HepG2 (cell line): ENCODE measurements around the gene ENC1. TPM values are rescaled to one million over a fixed set of nuclear protein-coding genes. Genes with fewer than 3 reads are reported as not detected.

Experiments used
- ATAC-seq: fragments of 200-7000 bp; cut with Tn5 transposase; 3 replicates; pipeline ENCODE4 v1.9.1; 2020; ENCODE audit warnings: mild to moderate bottlenecking, moderate library complexity
- BruUV-seq: library from RNA; stranded (reverse); fragments of 400-500 nt; replicated peaks from 2 replicates; lab custom pipeline; 2021; lab: Mats Ljungman, UMichigan
- CTCF ChIA-PET: fragments of 300-600 bp; formaldehyde crosslinking; extraction: SDS; loops from one replicate; lab custom pipeline; 2021; ENCODE audit warnings: low total read pairs, inconsistent platforms, low intra/inter-chr PET ratio; lab: Yijun Ruan, JAX
- POLR2A ChIA-PET: fragments of 350-600 bp; sonication (Branson Sonifier 250); formaldehyde crosslinking; loops from one replicate; lab custom pipeline; 2020; ENCODE audit warnings: antibody characterized with exemption, inconsistent platforms; lab: Yijun Ruan, JAX
- DNase-seq: peaks from one replicate; pipeline ENCODE4 v3.0.0-alpha.2; 2015; ENCODE audit warnings: low spot score
- FAIRE-seq: peaks from 3 replicates; lab custom pipeline; 2011; peaks lifted over from hg19 to GRCh38; lab: Jason Lieb, UNC
- H2AFZ ChIP-seq: one replicate; pipeline ENCODE4 v1.6.1; 2011; ENCODE audit warnings: low read length, inconsistent platforms
- H3K27ac ChIP-seq: fragments of 300-600 bp; 3 replicates; pipeline ENCODE4 v1.8.0; 2011; ENCODE audit warnings: mixed run types, mild to moderate bottlenecking, mixed read lengths, low read length, inconsistent platforms; ENCODE audit not compliant: insufficient read depth; ENCODE audit errors: extremely low read length
- H3K27me3 ChIP-seq, 2 experiments: fragments of 200-600 bp in 1 of 2; 2 replicates in 1 of 2; 3 replicates in 1 of 2; pipeline versions ENCODE4 v1.6.0 to v1.8.0; 2011; ENCODE audit warnings: low read length in 2 of 2, mild to moderate bottlenecking in 2 of 2, moderate library complexity in 2 of 2, inconsistent platforms in 1 of 2; ENCODE audit not compliant: insufficient read depth in 2 of 2, control insufficient read depth in 1 of 2
- H3K36me3 ChIP-seq, 2 experiments: fragments of 200-600 bp in 1 of 2; replicated peaks in 1 of 2; 2 replicates in 1 of 2; 3 replicates in 1 of 2; pipeline versions ENCODE4 v1.5.1 to v1.8.0; 2011; ENCODE audit warnings: low read length in 2 of 2, inconsistent platforms in 1 of 2; ENCODE audit not compliant: insufficient read depth in 2 of 2, control insufficient read depth in 1 of 2
- H3K4me1 ChIP-seq: 2 replicates; pipeline ENCODE4 v1.5.1; 2012; ENCODE audit warnings: low read length, inconsistent platforms; ENCODE audit not compliant: insufficient read depth
- H3K4me2 ChIP-seq: 2 replicates; pipeline ENCODE4 v1.6.0; 2011; ENCODE audit warnings: low read depth, low read length, inconsistent platforms
- H3K4me3 ChIP-seq, 3 experiments: fragments of 200-600 bp in 1 of 3; sonication (generic), shearing (Covaris generic) in 1 of 3; replicated peaks in 1 of 3; 2 replicates each; pipeline ENCODE4 v1.5.1; 2011 to 2016; ENCODE audit warnings: low read length in 3 of 3, inconsistent platforms in 2 of 3, low read depth in 2 of 3, mild to moderate bottlenecking in 2 of 3, control low read depth in 1 of 3, mixed read lengths in 1 of 3; ENCODE audit not compliant: insufficient read depth in 1 of 3
- H3K79me2 ChIP-seq: one replicate; pipeline ENCODE4 v1.6.1; 2011; ENCODE audit warnings: low read length, inconsistent platforms; ENCODE audit not compliant: insufficient read depth
- H3K9ac ChIP-seq: 2 replicates; pipeline ENCODE4 v1.6.0; 2011; ENCODE audit warnings: mild to moderate bottlenecking, low read depth, low read length, inconsistent platforms; ENCODE audit not compliant: insufficient read depth
- H3K9me3 ChIP-seq: 2 replicates; pipeline ENCODE4 v1.5.1; 2012; ENCODE audit warnings: mild to moderate bottlenecking, low read length
- H4K20me1 ChIP-seq: 2 replicates; pipeline ENCODE4 v1.6.0; 2011; ENCODE audit warnings: inconsistent platforms, mild to moderate bottlenecking, low read length, moderate library complexity; ENCODE audit not compliant: insufficient read depth
- CREB3 ChIP-seq: sonication (generic); formaldehyde crosslinking; IDR thresholded peaks from 2 replicates; pipeline ENCODE4 v1.5.0; 2020; ENCODE audit warnings: missing genetic modification reagents
- DBP ChIP-seq: sonication (generic); formaldehyde crosslinking; IDR thresholded peaks from 2 replicates; pipeline ENCODE4 v1.4.0; 2020; ENCODE audit warnings: missing genetic modification reagents; ENCODE audit errors: not compliant biosample characterization
- MLLT10 ChIP-seq: sonication (generic); formaldehyde crosslinking; IDR thresholded peaks from 2 replicates; pipeline ENCODE4 v1.4.0; 2020; ENCODE audit warnings: missing genetic modification reagents
- NCOA2 ChIP-seq: sonication (generic); formaldehyde crosslinking; IDR thresholded peaks from 2 replicates; pipeline ENCODE4 v1.8.0; 2022; ENCODE audit warnings: inconsistent platforms
- ZMYM4 ChIP-seq: sonication (generic); formaldehyde crosslinking; IDR thresholded peaks from 2 replicates; pipeline ENCODE4 v1.8.1; 2023; ENCODE audit warnings: mild to moderate bottlenecking, missing genetic modification reagents
- ZNF644 ChIP-seq: IDR thresholded peaks from 2 replicates; pipeline ENCODE4 v1.6.1; 2016; ENCODE audit warnings: low read depth
- WGBS: methylation state at CpG from one replicate; pipeline ENCODE4 v1.1.6; 2017; ENCODE audit warnings: low lambda C conversion rate; 5-methylcytosine and 5-hydroxymethylcytosine counted together
- in situ Hi-C: cut with HindIII; loops from 2 replicates; pipeline ENCODE4 v1.10.0; 2017; ENCODE audit warnings: low pct_unique_long_range_greater_than_20kb; ENCODE audit not compliant: extremely low pct_ligation_motif_present
- intact Hi-C: fragments of 100-400 bp; cut with micrococcal nuclease; formaldehyde crosslinking; loops from one replicate; pipeline ENCODE4 v1.10.0; 2022; ENCODE audit not compliant: unreplicated experiment
- polyA plus RNA-seq, 8 experiments: library from polyadenylated mRNA; depleted of rRNA in 3 of 8; stranded (reverse) in 7 of 8; unstranded in 1 of 8; fragments of >200 nt; fragmentation: Illumina TruSeq in 4 of 8; extraction: Trizol in 4 of 8; gene quantifications; 2 replicates each; pipeline versions ENCODE4 v1.2.1 to v1.2.3, GENCODE V29; 2011 to 2016; ENCODE audit warnings: low read depth in 4 of 8, missing spikeins in 1 of 8, mixed read lengths in 1 of 8; ENCODE audit not compliant: insufficient read depth in 1 of 8
- total RNA-seq, 5 experiments: library from RNA; depleted of rRNA; stranded (reverse); fragments of >200 nt; fragmentation: Illumina TruSeq; extraction: Trizol; gene quantifications; 2 replicates each; pipeline ENCODE4 v1.2.3, GENCODE V29; 2016; ENCODE audit warnings: low read depth in 1 of 5

ENC1 gene
- total and polyA plus RNA-seq, 2 of the 13 experiments (the other 11 are each of a cell fraction or from before 2014, with no cell fraction given), result 63.8 to 64.4 TPM

- H2AFZ ChIP-seq, result no peak overlapping the region
- ATAC-seq, result no peak
These were observed 53.7 kb downstream of the ENC1 start for GRCh38 chr5:74586856-74587255.

GRCh38 chr5:74582853-74583252, 57.7 kb downstream of the ENC1 start:
- H3K79me2 ChIP-seq, result no peaks in the 10 kb centered on the region
- no peak overlapping the region for H3K9ac ChIP-seq
- H3K4me3 ChIP-seq, result no peak overlapping the region
- no peaks in the 10 kb centered on the region for H4K20me1 ChIP-seq
- H3K9me3 ChIP-seq, result no peaks in the 10 kb centered on the region
- POLR2A ChIA-PET, result no interaction called here
- WGBS, result 64% methylated on average over 4 of the region's 4 CpGs
- CTCF ChIA-PET, result no interaction called here
- FAIRE-seq, result no peak
- TF ChIP-seq NCOA2 (CRISPR knock-in tag) (no peak), ZMYM4 (CRISPR knock-in tag) (peak; percentile 45; the same call in 1 of the 2 replicates), ZNF644 (CRISPR knock-in tag) (0 out of 2 replicates have a peak, but pooled peaks have one; percentile 16)
- TF ChIP-seq, all 625 proteins: peak for 2
- intact Hi-C loops, result loop anchor here (5.0 to 10.0 kb wide), 4 partner anchors 48 to 176 kb away; partner anchors contain the start of gene ENC1
- H3K4me1 ChIP-seq, result peaks cover 97% of the 10 kb centered on the region
- no peaks in the 10 kb centered on the region for H3K27me3 ChIP-seq
- no peak for ATAC-seq
- no peaks in the 10 kb centered on the region for H3K36me3 ChIP-seq
- BruUV-seq, result no TSS peak
- H2AFZ ChIP-seq, result no peak overlapping the region
- no peak overlapping the region for H3K4me2 ChIP-seq
- in situ Hi-C loops, result loop anchor here (5.0 kb wide), 1 partner anchor 54 kb away; no protein-coding TSS in a partner anchor
- peak; percentile 15 for DNase-seq
- peak overlapping the region; percentile 99 for H3K27ac ChIP-seq

More at GRCh38 chr5:74586856-74587255, 53.7 kb downstream of the ENC1 start:
- ChIA-PET CTCF (no interaction called here), POLR2A (interaction anchor here (2.4 kb wide), 1 partner anchor 53 kb away, joined by 15 read pairs; the partner anchor contains the start of gene ENC1)
- no peaks in the 10 kb centered on the region for H3K27me3 ChIP-seq
- no peaks in the 10 kb centered on the region for H3K79me2 ChIP-seq
- BruUV-seq, result no TSS peak
- in situ Hi-C loops (no loop called here), intact Hi-C loops (loop anchor here (5.0 to 10.0 kb wide), 2 partner anchors 40 to 52 kb away; no protein-coding TSS in a partner anchor)
- WGBS, result 95% methylated on average over 1 of the region's 1 CpG
- H3K4me2 ChIP-seq, result no peak overlapping the region
- no peaks in the 10 kb centered on the region for H3K36me3 ChIP-seq
- no peak overlapping the region for H3K9ac ChIP-seq
- no peak for FAIRE-seq
- no peak overlapping the region for H3K4me3 ChIP-seq
- H3K27ac ChIP-seq, result no peak overlapping the region
- DNase-seq, result no peak
- H3K9me3 ChIP-seq, result no peaks in the 10 kb centered on the region
- H3K4me1 ChIP-seq, result peaks cover 92% of the 10 kb centered on the region
- no peaks in the 10 kb centered on the region for H4K20me1 ChIP-seq
- TF ChIP-seq CREB3 (CRISPR knock-in tag), result no peak
- TF ChIP-seq DBP (CRISPR knock-in tag), result no peak
- TF ChIP-seq MLLT10 (CRISPR knock-in tag), result no peak
- TF ChIP-seq, all 625 proteins: peak for 0
